Esophagus (tissue), 2 donors: Measurements from ENCODE around the gene CLDN24. TPM values are rescaled to one million over a fixed set of nuclear protein-coding genes. Genes with fewer than 3 reads are reported as not detected.

Experiments
- H3K27ac ChIP-seq, 2 donors: one replicate each; pipeline ENCODE4 v1.5.1; 2013; ENCODE audit warnings: low read depth in 2 of 2, mild to moderate bottlenecking in 2 of 2, inconsistent platforms in 1 of 2, low read length in 1 of 2, moderate library complexity in 1 of 2
- H3K27me3 ChIP-seq, 2 donors: one replicate each; pipeline ENCODE4 v1.6.1; 2013; ENCODE audit warnings: low read length in 2 of 2, control low read depth in 1 of 2, mild to moderate bottlenecking in 1 of 2; ENCODE audit not compliant: insufficient read depth in 2 of 2, control insufficient read depth in 1 of 2
- H3K36me3 ChIP-seq, 2 donors: one replicate each; pipeline ENCODE4 v1.6.1; 2013; ENCODE audit warnings: low read length in 1 of 2; ENCODE audit not compliant: control insufficient read depth in 2 of 2, insufficient read depth in 2 of 2
- H3K4me1 ChIP-seq, 2 donors: one replicate each; pipeline ENCODE4 v1.6.1; 2013; ENCODE audit warnings: low read length in 1 of 2; ENCODE audit not compliant: control insufficient read depth in 2 of 2, insufficient read depth in 2 of 2
- H3K4me3 ChIP-seq, 2 donors: one replicate each; pipeline ENCODE4 v1.5.1; 2013; ENCODE audit warnings: low read length in 2 of 2, mild to moderate bottlenecking in 2 of 2, low read depth in 1 of 2, moderate library complexity in 1 of 2
- H3K9me3 ChIP-seq, 2 donors: one replicate each; pipeline ENCODE4 v1.6.1; 2013; ENCODE audit warnings: mild to moderate bottlenecking in 2 of 2, low read depth in 1 of 2, low read length in 1 of 2, moderate library complexity in 1 of 2; ENCODE audit not compliant: control insufficient read depth in 2 of 2, insufficient read depth in 1 of 2
- WGBS, 2 donors: extraction: QIAGEN DNeasy Blood & Tissue Kit; methylation state at CpG; one replicate each; pipeline ENCODE4 v1.1.7; 2013; 5-methylcytosine and 5-hydroxymethylcytosine counted together
- polyA plus RNA-seq, 2 donors: library from polyadenylated mRNA; stranded (reverse); fragments of 200-250 nt; gene quantifications; one replicate each; pipeline ENCODE4 v1.2.3, GENCODE V29; 2013
- donor health status: healthy with polysubstance abuse.
- donor health status: Bipolar disorder and iron deficiency.

CLDN24 gene
- not detected for polyA plus RNA-seq

GRCh38 chr4:183322326-183322725 is at the start of gene CLDN24:
TSS of gene CLDN24 (minus strand) at chr4:183322426. CDS start at chr4:183322426, 0 bp downstream.
- no peak within 1 kb of the TSS for H3K27ac ChIP-seq
- H3K4me3 ChIP-seq = no peak within 1 kb of the TSS
- no peaks in the 10 kb centered on the region for H3K4me1 ChIP-seq
- H3K9me3 ChIP-seq = peaks cover 0 to 4% of the 10 kb centered on the region in 2 donors
- peaks cover 0 to 2% of the 10 kb centered on the region in 2 donors for H3K27me3 ChIP-seq
- H3K36me3 ChIP-seq = peaks cover 0 to 2% of the 10 kb centered on the region in 2 donors
- 95 to 97% methylated on average over 5 of the region's 5 CpGs for WGBS, 2 donors

- 58 to 65% methylated on average over 12 of the region's 12 CpGs for WGBS, 2 donors
- Histone ChIP-seq H3K27ac (no peak overlapping the region), H3K36me3 (no peaks in the 10 kb centered on the region), H3K9me3 (no peaks in the 10 kb centered on the region), H3K4me1 (no peaks in the 10 kb centered on the region), H3K4me3 (no peak overlapping the region), H3K27me3 (no peaks in the 10 kb centered on the region)
These were observed 48.6 kb upstream of the CLDN24 start for GRCh38 chr4:183370786-183371185.

- Histone ChIP-seq H3K36me3 (no peaks in the 10 kb centered on the region), H3K27ac (no peak overlapping the region), H3K4me1 (no peaks in the 10 kb centered on the region), H3K9me3 (no peaks in the 10 kb centered on the region), H3K4me3 (no peak overlapping the region), H3K27me3 (no peaks in the 10 kb centered on the region)
- WGBS, 2 donors = 79 to 81% methylated on average over 8 of the region's 8 CpGs
These were observed 46.8 kb upstream of the CLDN24 start for GRCh38 chr4:183369073-183369472.

GRCh38 chr4:183366206-183366835 is 44.1 kb upstream of the CLDN24 start:
- Histone ChIP-seq H3K4me3 (no peak overlapping the region), H3K27ac (no peak overlapping the region), H3K27me3 (no peaks in the 10 kb centered on the region), H3K9me3 (no peaks in the 10 kb centered on the region), H3K4me1 (no peaks in the 10 kb centered on the region), H3K36me3 (no peaks in the 10 kb centered on the region)
- 81 to 89% methylated on average over 16 of the region's 16 CpGs for WGBS, 2 donors

GRCh38 chr4:183364025-183364424 is 41.8 kb upstream of the CLDN24 start:
- no peak overlapping the region for H3K4me3 ChIP-seq
- 77 to 78% methylated on average over 10 of the region's 10 CpGs for WGBS, 2 donors

GRCh38 chr4:183362916-183363542 is 40.8 kb upstream of the CLDN24 start:
- H3K36me3 ChIP-seq = no peaks in the 10 kb centered on the region
- H3K27ac ChIP-seq = no peak overlapping the region
- H3K4me3 ChIP-seq = no peak overlapping the region
- no peaks in the 10 kb centered on the region for H3K4me1 ChIP-seq
- WGBS, 2 donors = 55 to 68% methylated on average over 15 of the region's 15 CpGs
- H3K9me3 ChIP-seq = no peaks in the 10 kb centered on the region
- no peaks in the 10 kb centered on the region for H3K27me3 ChIP-seq

More at GRCh38 chr4:183364025-183364424, 41.8 kb upstream of the CLDN24 start:
- Histone ChIP-seq H3K36me3 (no peaks in the 10 kb centered on the region), H3K27ac (no peak overlapping the region), H3K27me3 (no peaks in the 10 kb centered on the region), H3K9me3 (no peaks in the 10 kb centered on the region), H3K4me1 (no peaks in the 10 kb centered on the region)

GRCh38 chr4:183362036-183362435 is 39.8 kb upstream of the CLDN24 start:
- H3K27ac ChIP-seq = no peak overlapping the region
- no peaks in the 10 kb centered on the region for H3K36me3 ChIP-seq
- no peak overlapping the region for H3K4me3 ChIP-seq
- WGBS, 2 donors = 89 to 92% methylated on average over 4 of the region's 4 CpGs
- H3K4me1 ChIP-seq = peaks cover 0 to 3% of the 10 kb centered on the region in 2 donors
- H3K27me3 ChIP-seq = no peaks in the 10 kb centered on the region
- H3K9me3 ChIP-seq = no peaks in the 10 kb centered on the region

- Histone ChIP-seq H3K36me3 (no peaks in the 10 kb centered on the region), H3K27me3 (no peaks in the 10 kb centered on the region), H3K4me3 (no peak overlapping the region), H3K4me1 (peaks cover 0 to 10% of the 10 kb centered on the region in 2 donors), H3K27ac (no peak overlapping the region), H3K9me3 (no peaks in the 10 kb centered on the region)
- WGBS, 2 donors = 44 to 58% methylated on average over 11 of the region's 11 CpGs
These were observed 38.1 kb upstream of the CLDN24 start for GRCh38 chr4:183360161-183360919.

- no peak overlapping the region for H3K27ac ChIP-seq
- H3K4me1 ChIP-seq = peaks cover 0 to 10% of the 10 kb centered on the region in 2 donors
- H3K9me3 ChIP-seq = no peaks in the 10 kb centered on the region
- WGBS, 2 donors = 85 to 89% methylated on average over 13 of the region's 13 CpGs
- no peak overlapping the region for H3K4me3 ChIP-seq
- H3K36me3 ChIP-seq = no peaks in the 10 kb centered on the region
- H3K27me3 ChIP-seq = no peaks in the 10 kb centered on the region
These were observed 36.1 kb upstream of the CLDN24 start for GRCh38 chr4:183358215-183358755.
